GM12878 (cell line): ENCODE data around the gene SEMA4A. TPM values are rescaled to one million over a fixed set of nuclear protein-coding genes. Genes with fewer than 3 reads are reported as not detected.

Experiments
- EGR1 ChIP-seq, 2 experiments: IDR thresholded peaks; 1 replicate in 1 of 2; 2 replicates in 1 of 2; pipeline ENCODE4 v1.6.1; 2011 to 2012; ENCODE audit warnings: low read depth in 2 of 2, low read length in 2 of 2, borderline replicate concordance in 1 of 2, mild to moderate bottlenecking in 1 of 2, moderate library complexity in 1 of 2
- EZH2 ChIP-seq: IDR thresholded peaks from 2 replicates; pipeline ENCODE4 v1.6.1; 2012; ENCODE audit warnings: low read depth, mild to moderate bottlenecking, control low read depth, inconsistent platforms, low read length, borderline replicate concordance; ENCODE audit not compliant: control insufficient read depth
- HCFC1 ChIP-seq: fragments of 150-350 bp; IDR thresholded peaks from 2 replicates; pipeline ENCODE4 v1.6.1; 2014; ENCODE audit warnings: low read length
- HDGF ChIP-seq: fragments of 450-650 bp; IDR thresholded peaks from 2 replicates; pipeline ENCODE4 v1.6.1; 2016; ENCODE audit warnings: antibody characterized with exemption
- IKZF2 ChIP-seq, 2 experiments: fragments of 450-650 bp; IDR thresholded peaks; 2 replicates each; pipeline ENCODE4 v1.6.1; 2017; ENCODE audit warnings: mild to moderate bottlenecking in 2 of 2, moderate library complexity in 2 of 2
- IRF4 ChIP-seq: IDR thresholded peaks from 2 replicates; pipeline ENCODE4 v1.6.1; 2011; ENCODE audit warnings: low read depth, low read length
- NFXL1 ChIP-seq: fragments of 450-650 bp; IDR thresholded peaks from 2 replicates; pipeline ENCODE4 v1.6.1; 2017; ENCODE audit warnings: antibody characterized with exemption, mild to moderate bottlenecking, borderline replicate concordance
- SIN3A ChIP-seq: IDR thresholded peaks from 2 replicates; pipeline ENCODE4 v1.6.1; 2012; ENCODE audit warnings: low read depth, low read length, improper control_type of control experiment
- SMARCA5 ChIP-seq: fragments of 450-650 bp; IDR thresholded peaks from 2 replicates; pipeline ENCODE4 v1.6.1; 2017; ENCODE audit warnings: mild to moderate bottlenecking
- SPI1 ChIP-seq: IDR thresholded peaks from 2 replicates; pipeline ENCODE4 v1.6.1; 2011; ENCODE audit warnings: low read depth, mild to moderate bottlenecking, low read length, moderate library complexity, borderline replicate concordance; ENCODE audit not compliant: insufficient read depth
- SREBF1 ChIP-seq: IDR thresholded peaks from 2 replicates; pipeline ENCODE4 v1.6.1; 2012; ENCODE audit warnings: mild to moderate bottlenecking, low read length
- ZSCAN29 ChIP-seq: fragments of 450-650 bp; IDR thresholded peaks from 2 replicates; pipeline ENCODE4 v1.6.1; 2017; ENCODE audit warnings: mild to moderate bottlenecking, moderate library complexity
- polyA plus RNA-seq, 11 experiments: library from polyadenylated mRNA; depleted of rRNA in 4 of 11; unstranded in 6 of 11; stranded (reverse) in 5 of 11; fragments of >200 nt; fragmentation: Nextera tagmentation in 4 of 11; fragmentation: Illumina TruSeq in 1 of 11; extraction: Ambion mirVana in 4 of 11; extraction: Trizol in 1 of 11; gene quantifications; 1 replicate in 1 of 11; 2 replicates in 10 of 11; pipeline versions ENCODE4 v1.2.1 to v1.2.3, GENCODE V29; 2011 to 2016; ENCODE audit warnings: inconsistent platforms in 2 of 11, missing spikeins in 2 of 11, low read depth in 1 of 11
- total RNA-seq, 4 experiments: library from RNA; depleted of rRNA in 3 of 4; stranded (reverse); fragments of >200 nt in 3 of 4; fragmentation: Illumina TruSeq in 1 of 4; extraction: Trizol in 1 of 4; gene quantifications; 2 replicates each; pipeline versions ENCODE4 v1.2.1 to v1.2.3, GENCODE V29; 2013 to 2021
- TF ChIP-seq, protein P1 (sequence below): fragments of 450-650 bp; conservative IDR thresholded peaks from 2 replicates; pipeline ENCODE4 v1.6.1; 2017; ENCODE audit warnings: mild to moderate bottlenecking, moderate library complexity
- TF ChIP-seq, protein P2 (sequence below): IDR thresholded peaks from 2 replicates; pipeline ENCODE4 v1.6.1; 2012; ENCODE audit warnings: improper control_type of control experiment, low read depth, low read length; ENCODE audit not compliant: insufficient replicate concordance
- TF ChIP-seq, protein P3 (sequence below): fragments of 150-350 bp; IDR thresholded peaks from 2 replicates; pipeline ENCODE4 v1.6.1; 2016; ENCODE audit warnings: low read depth, low read length
- TF ChIP-seq, protein P4 (sequence below): fragments of 450-650 bp; IDR thresholded peaks from 2 replicates; pipeline ENCODE4 v1.6.1; 2017; ENCODE audit warnings: mild to moderate bottlenecking, low read depth, inconsistent platforms; ENCODE audit not compliant: poor library complexity, severe bottlenecking

SEMA4A gene
- total and polyA plus RNA-seq, 10 of the 15 experiments (the other 5 are each of a cell fraction or from before 2014, with no cell fraction given): 2.6 to 64.2 (median 32.8) TPM

DNA sequence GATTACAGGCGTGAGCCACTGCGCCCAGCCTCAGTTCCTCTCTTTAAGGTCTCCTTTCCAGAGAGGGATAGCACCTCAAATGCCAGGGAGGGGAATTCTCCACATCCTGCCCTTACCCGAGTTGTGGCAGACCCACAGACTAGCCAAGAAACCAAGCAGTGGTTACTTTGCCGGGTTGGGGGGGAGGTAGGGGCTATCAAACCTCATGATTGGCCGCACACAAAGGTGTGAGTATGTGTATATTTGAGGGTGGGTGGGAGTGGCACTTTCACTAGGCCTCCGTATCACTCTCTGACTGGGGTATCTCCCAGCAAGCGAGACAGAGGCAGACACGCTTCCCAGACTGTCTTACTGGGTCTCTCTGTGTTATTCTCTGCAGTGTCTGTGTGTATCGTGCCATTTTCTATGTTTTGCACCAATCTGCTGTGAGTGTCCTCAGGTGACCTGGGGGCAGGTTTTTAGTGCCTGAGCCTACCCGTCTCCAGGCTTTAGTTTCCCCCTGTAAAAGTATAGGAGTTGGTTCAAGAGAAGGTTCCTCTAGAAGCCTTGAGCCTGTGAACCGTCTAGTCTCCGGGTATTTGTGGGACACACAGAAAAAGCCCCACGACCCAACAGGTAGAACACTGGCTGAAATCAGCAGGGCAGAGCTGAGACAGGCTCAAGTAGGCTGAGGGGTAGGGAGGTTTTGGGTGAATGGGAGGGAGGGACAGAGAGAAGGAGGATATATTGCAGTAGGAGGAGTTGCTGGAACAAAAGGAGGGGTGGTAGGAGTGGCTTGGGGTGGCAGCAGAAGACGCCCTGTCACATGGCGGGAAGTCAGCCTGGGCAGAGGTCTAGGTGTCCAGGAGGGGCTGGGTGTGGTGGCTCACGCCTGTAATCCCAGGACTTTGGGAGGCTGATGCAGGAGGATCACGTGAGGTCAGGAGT is 28.6 kb upstream of the SEMA4A start (continued):
- TF ChIP-seq, protein P1, sequence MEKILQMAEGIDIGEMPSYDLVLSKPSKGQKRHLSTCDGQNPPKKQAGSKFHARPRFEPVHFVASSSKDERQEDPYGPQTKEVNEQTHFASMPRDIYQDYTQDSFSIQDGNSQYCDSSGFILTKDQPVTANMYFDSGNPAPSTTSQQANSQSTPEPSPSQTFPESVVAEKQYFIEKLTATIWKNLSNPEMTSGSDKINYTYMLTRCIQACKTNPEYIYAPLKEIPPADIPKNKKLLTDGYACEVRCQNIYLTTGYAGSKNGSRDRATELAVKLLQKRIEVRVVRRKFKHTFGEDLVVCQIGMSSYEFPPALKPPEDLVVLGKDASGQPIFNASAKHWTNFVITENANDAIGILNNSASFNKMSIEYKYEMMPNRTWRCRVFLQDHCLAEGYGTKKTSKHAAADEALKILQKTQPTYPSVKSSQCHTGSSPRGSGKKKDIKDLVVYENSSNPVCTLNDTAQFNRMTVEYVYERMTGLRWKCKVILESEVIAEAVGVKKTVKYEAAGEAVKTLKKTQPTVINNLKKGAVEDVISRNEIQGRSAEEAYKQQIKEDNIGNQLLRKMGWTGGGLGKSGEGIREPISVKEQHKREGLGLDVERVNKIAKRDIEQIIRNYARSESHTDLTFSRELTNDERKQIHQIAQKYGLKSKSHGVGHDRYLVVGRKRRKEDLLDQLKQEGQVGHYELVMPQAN: no peak; the same call in 1 of the 2 replicates
- TF ChIP-seq SPI1 (peak; percentile 12; the same call in 1 of the 2 replicates), IRF4 (no peak), EZH2 (no peak), SIN3A (no peak), HCFC1 (no peak), SMARCA5 (0 out of 2 replicates have a peak, but pooled peaks have one; percentile 10), NFXL1 (no peak), SREBF1 (no peak), EGR1 (IDR thresholded peaks at IDR 0.05; ENCODE audit: borderline replicate concordance in 1 of 2, low read depth in 2 of 2, low read length in 2 of 2) (no peak), IKZF2 (IDR thresholded peaks at IDR 0.05) (peak; percentile 64 to 73; a peak in 3 of 4 replicates), HDGF (peak; percentile 89), ZSCAN29 (no peak)
- TF ChIP-seq, protein P2, sequence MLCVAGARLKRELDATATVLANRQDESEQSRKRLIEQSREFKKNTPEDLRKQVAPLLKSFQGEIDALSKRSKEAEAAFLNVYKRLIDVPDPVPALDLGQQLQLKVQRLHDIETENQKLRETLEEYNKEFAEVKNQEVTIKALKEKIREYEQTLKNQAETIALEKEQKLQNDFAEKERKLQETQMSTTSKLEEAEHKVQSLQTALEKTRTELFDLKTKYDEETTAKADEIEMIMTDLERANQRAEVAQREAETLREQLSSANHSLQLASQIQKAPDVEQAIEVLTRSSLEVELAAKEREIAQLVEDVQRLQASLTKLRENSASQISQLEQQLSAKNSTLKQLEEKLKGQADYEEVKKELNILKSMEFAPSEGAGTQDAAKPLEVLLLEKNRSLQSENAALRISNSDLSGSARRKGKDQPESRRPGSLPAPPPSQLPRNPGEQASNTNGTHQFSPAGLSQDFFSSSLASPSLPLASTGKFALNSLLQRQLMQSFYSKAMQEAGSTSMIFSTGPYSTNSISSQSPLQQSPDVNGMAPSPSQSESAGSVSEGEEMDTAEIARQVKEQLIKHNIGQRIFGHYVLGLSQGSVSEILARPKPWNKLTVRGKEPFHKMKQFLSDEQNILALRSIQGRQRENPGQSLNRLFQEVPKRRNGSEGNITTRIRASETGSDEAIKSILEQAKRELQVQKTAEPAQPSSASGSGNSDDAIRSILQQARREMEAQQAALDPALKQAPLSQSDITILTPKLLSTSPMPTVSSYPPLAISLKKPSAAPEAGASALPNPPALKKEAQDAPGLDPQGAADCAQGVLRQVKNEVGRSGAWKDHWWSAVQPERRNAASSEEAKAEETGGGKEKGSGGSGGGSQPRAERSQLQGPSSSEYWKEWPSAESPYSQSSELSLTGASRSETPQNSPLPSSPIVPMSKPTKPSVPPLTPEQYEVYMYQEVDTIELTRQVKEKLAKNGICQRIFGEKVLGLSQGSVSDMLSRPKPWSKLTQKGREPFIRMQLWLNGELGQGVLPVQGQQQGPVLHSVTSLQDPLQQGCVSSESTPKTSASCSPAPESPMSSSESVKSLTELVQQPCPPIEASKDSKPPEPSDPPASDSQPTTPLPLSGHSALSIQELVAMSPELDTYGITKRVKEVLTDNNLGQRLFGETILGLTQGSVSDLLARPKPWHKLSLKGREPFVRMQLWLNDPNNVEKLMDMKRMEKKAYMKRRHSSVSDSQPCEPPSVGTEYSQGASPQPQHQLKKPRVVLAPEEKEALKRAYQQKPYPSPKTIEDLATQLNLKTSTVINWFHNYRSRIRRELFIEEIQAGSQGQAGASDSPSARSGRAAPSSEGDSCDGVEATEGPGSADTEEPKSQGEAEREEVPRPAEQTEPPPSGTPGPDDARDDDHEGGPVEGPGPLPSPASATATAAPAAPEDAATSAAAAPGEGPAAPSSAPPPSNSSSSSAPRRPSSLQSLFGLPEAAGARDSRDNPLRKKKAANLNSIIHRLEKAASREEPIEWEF: no peak
- TF ChIP-seq, protein P3, sequence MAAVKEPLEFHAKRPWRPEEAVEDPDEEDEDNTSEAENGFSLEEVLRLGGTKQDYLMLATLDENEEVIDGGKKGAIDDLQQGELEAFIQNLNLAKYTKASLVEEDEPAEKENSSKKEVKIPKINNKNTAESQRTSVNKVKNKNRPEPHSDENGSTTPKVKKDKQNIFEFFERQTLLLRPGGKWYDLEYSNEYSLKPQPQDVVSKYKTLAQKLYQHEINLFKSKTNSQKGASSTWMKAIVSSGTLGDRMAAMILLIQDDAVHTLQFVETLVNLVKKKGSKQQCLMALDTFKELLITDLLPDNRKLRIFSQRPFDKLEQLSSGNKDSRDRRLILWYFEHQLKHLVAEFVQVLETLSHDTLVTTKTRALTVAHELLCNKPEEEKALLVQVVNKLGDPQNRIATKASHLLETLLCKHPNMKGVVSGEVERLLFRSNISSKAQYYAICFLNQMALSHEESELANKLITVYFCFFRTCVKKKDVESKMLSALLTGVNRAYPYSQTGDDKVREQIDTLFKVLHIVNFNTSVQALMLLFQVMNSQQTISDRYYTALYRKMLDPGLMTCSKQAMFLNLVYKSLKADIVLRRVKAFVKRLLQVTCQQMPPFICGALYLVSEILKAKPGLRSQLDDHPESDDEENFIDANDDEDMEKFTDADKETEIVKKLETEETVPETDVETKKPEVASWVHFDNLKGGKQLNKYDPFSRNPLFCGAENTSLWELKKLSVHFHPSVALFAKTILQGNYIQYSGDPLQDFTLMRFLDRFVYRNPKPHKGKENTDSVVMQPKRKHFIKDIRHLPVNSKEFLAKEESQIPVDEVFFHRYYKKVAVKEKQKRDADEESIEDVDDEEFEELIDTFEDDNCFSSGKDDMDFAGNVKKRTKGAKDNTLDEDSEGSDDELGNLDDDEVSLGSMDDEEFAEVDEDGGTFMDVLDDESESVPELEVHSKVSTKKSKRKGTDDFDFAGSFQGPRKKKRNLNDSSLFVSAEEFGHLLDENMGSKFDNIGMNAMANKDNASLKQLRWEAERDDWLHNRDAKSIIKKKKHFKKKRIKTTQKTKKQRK: no peak
- TF ChIP-seq, protein P4, sequence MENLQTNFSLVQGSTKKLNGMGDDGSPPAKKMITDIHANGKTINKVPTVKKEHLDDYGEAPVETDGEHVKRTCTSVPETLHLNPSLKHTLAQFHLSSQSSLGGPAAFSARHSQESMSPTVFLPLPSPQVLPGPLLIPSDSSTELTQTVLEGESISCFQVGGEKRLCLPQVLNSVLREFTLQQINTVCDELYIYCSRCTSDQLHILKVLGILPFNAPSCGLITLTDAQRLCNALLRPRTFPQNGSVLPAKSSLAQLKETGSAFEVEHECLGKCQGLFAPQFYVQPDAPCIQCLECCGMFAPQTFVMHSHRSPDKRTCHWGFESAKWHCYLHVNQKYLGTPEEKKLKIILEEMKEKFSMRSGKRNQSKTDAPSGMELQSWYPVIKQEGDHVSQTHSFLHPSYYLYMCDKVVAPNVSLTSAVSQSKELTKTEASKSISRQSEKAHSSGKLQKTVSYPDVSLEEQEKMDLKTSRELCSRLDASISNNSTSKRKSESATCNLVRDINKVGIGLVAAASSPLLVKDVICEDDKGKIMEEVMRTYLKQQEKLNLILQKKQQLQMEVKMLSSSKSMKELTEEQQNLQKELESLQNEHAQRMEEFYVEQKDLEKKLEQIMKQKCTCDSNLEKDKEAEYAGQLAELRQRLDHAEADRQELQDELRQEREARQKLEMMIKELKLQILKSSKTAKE: peak; percentile 58
